ENCODE results near the gene TAF12. TPM values are rescaled to one million over a fixed set of nuclear protein-coding genes. Genes with fewer than 3 reads are reported as not detected.
A peak's percentile ranks its signal among the peaks of the same experiment; 100 is the strongest.

The TAF12 gene
- total RNA-seq, 1 experiment from 2014 or later, result 18.6 TPM

GRCh38 chr1:28577738-28578536 is 64.9 kb downstream of the TAF12 start (continued):
- TF ChIP-seq ERG (CRISPR knock-in tag; IDR thresholded peaks at IDR 0.05), result peak; percentile 12; the same call in 1 of the 2 replicates
- TF ChIP-seq RORB (CRISPR knock-in tag; IDR thresholded peaks at IDR 0.05), result no peak
- no peak for TF ChIP-seq AR (CRISPR knock-in tag; IDR thresholded peaks at IDR 0.05)
- TF ChIP-seq TEAD4 (CRISPR knock-in tag; IDR thresholded peaks at IDR 0.05), result no peak
- TF ChIP-seq SMAD3 (CRISPR knock-in tag; IDR thresholded peaks at IDR 0.05; ENCODE audit: borderline replicate concordance), result no peak
- peak; percentile 10; the same call in 1 of the 2 replicates for TF ChIP-seq ZNF416 (CRISPR knock-in tag; IDR thresholded peaks at IDR 0.05)
- TF ChIP-seq CBFB (CRISPR knock-in tag; IDR thresholded peaks at IDR 0.05; ENCODE audit: low read depth), result no peak
- TF ChIP-seq NFYB (CRISPR knock-in tag; conservative IDR thresholded peaks at IDR 0.05; ENCODE audit: low read depth), result no peak
- no peak for TF ChIP-seq ESRRA (CRISPR knock-in tag; IDR thresholded peaks at IDR 0.05; ENCODE audit: borderline replicate concordance)
- no peak for TF ChIP-seq E2F1 (CRISPR knock-in tag; IDR thresholded peaks at IDR 0.05)
- no peak; the same call in 1 of the 2 replicates for TF ChIP-seq ARID4B (CRISPR knock-in tag; IDR thresholded peaks at IDR 0.05; ENCODE audit: borderline replicate concordance)
- TF ChIP-seq SP1 (CRISPR knock-in tag; conservative IDR thresholded peaks at IDR 0.05), result no peak
- TF ChIP-seq ZNF281 (CRISPR knock-in tag; IDR thresholded peaks at IDR 0.05), result no peak
- TF ChIP-seq GRHL2 (CRISPR knock-in tag; IDR thresholded peaks at IDR 0.05; ENCODE audit: insufficient replicate concordance, severe bottlenecking), result no peak
- no peak for TF ChIP-seq IRF2 (CRISPR knock-in tag; IDR thresholded peaks at IDR 0.05; ENCODE audit: borderline replicate concordance, low read depth)
- TF ChIP-seq ZNF317 (CRISPR knock-in tag; IDR thresholded peaks at IDR 0.05; ENCODE audit: borderline replicate concordance, low read depth), result no peak
- no peak for TF ChIP-seq HMGXB4 (CRISPR knock-in tag; IDR thresholded peaks at IDR 0.05)
- no peak for TF ChIP-seq ELF4 (CRISPR knock-in tag; IDR thresholded peaks at IDR 0.05; ENCODE audit: low read depth)
- TF ChIP-seq ZNF121 (CRISPR knock-in tag; IDR thresholded peaks at IDR 0.05), result no peak
- no peak for TF ChIP-seq KAT7 (CRISPR knock-in tag; IDR thresholded peaks at IDR 0.05; ENCODE audit: borderline replicate concordance)
- TF ChIP-seq MAX (CRISPR knock-in tag; IDR thresholded peaks at IDR 0.05), result no peak
